Activated CD8-positive, alpha-beta memory T cell treated with anti-CD3 and anti-CD28 coated beads, Interleukin-2, amount 50 U/mL, for 1 hour (primary cell): ENCODE measurements around the gene NR2C2.

Experiments
- DNase-seq: peaks from one replicate; pipeline ENCODE4 v3.0.0-alpha.2; 2020; ENCODE audit errors: extremely low read depth

Gene NR2C2

GRCh38 chr3:15023249-15023648, 75.9 kb downstream of the NR2C2 start:
- DNase-seq = no peak

- DNase-seq = no peak
Observed at GRCh38 chr3:15023719-15024118, 76.3 kb downstream of the NR2C2 start.

GRCh38 chr3:15029625-15030024, 82.2 kb downstream of the NR2C2 start:
- DNase-seq = no peak

- no peak for DNase-seq
Observed at GRCh38 chr3:15032650-15033049, 85.3 kb downstream of the NR2C2 start.

- no peak for DNase-seq
Observed at GRCh38 chr3:15033103-15033502, 85.7 kb downstream of the NR2C2 start.

GRCh38 chr3:15038306-15038705, 90.9 kb downstream of the NR2C2 start:
- DNase-seq = no peak

- DNase-seq = no peak
Observed at GRCh38 chr3:15040844-15041243, 93.5 kb downstream of the NR2C2 start.

GRCh38 chr3:15041950-15042349, 94.6 kb downstream of the NR2C2 start:
- no peak for DNase-seq

GRCh38 chr3:15042936-15043335, 95.6 kb downstream of the NR2C2 start:
- DNase-seq = no peak

GRCh38 chr3:15043408-15044171, 96.2 kb downstream of the NR2C2 start:
- no peak for DNase-seq

GRCh38 chr3:15044326-15044725, 96.9 kb downstream of the NR2C2 start:
- DNase-seq = no peak

GRCh38 chr3:15045667-15046066, 98.3 kb downstream of the NR2C2 start:
- no peak for DNase-seq

- DNase-seq = no peak
Observed at GRCh38 chr3:15049584-15049983, 102.2 kb downstream of the NR2C2 start.

- DNase-seq = no peak
Observed at GRCh38 chr3:15050405-15051092, 103.2 kb downstream of the NR2C2 start.

GRCh38 chr3:15051531-15051930, 104.1 kb downstream of the NR2C2 start:
- no peak for DNase-seq

- no peak for DNase-seq
Observed at GRCh38 chr3:15052335-15053242, 105.2 kb downstream of the NR2C2 start.

- DNase-seq = no peak
Observed at GRCh38 chr3:15053541-15053940, 106.2 kb downstream of the NR2C2 start.

GRCh38 chr3:15055019-15055557, 107.7 kb downstream of the NR2C2 start:
- DNase-seq = no peak

- DNase-seq = no peak
Observed at GRCh38 chr3:15056676-15057404, 109.5 kb downstream of the NR2C2 start.

- DNase-seq = no peak
Observed at GRCh38 chr3:15060029-15060428, 112.6 kb downstream of the NR2C2 start.

- no peak for DNase-seq
Observed at GRCh38 chr3:15063238-15063637, 115.9 kb downstream of the NR2C2 start.
